B cell (primary cell): Measurements from ENCODE around the gene FAM227B. TPM values are rescaled to one million over a fixed set of nuclear protein-coding genes. Genes with fewer than 3 reads are reported as not detected.

Experiments
- ATAC-seq: fragments of 200-7000 bp; cut with Tn5 transposase; one replicate; pipeline ENCODE4 v1.10.0; 2021; ENCODE audit warnings: low read depth, mild to moderate bottlenecking, moderate number of reproducible peaks, moderate library complexity
- CTCF ChIA-PET: fragments of 350-600 bp; sonication (Branson Sonifier 250); formaldehyde crosslinking; loops from one replicate; lab custom pipeline; 2021; ENCODE audit warnings: antibody characterized with exemption, inconsistent platforms; lab: Charles Lee
- POLR2A ChIA-PET: fragments of 350-600 bp; sonication (Branson Sonifier 250); formaldehyde crosslinking; loops from one replicate; lab custom pipeline; 2021; ENCODE audit warnings: antibody characterized with exemption; lab: Charles Lee
- DNase-seq: peaks from one replicate; pipeline ENCODE4 v3.0.0; 2013
- H2AFZ ChIP-seq: 2 replicates; pipeline ENCODE4 v1.6.1; 2012; ENCODE audit warnings: mild to moderate bottlenecking, low read depth, low read length; ENCODE audit not compliant: insufficient read depth, poor library complexity, severe bottlenecking
- H3K27ac ChIP-seq, 2 donors: 1 replicate in 1 of 2; 2 replicates in 1 of 2; pipeline ENCODE4 v1.5.1; 2012 to 2013; ENCODE audit warnings: low read length in 2 of 2, mild to moderate bottlenecking in 2 of 2, moderate library complexity in 1 of 2
- H3K27me3 ChIP-seq, 4 experiments: fragments of 200-600 bp in 1 of 4; sonication (generic) in 1 of 4; replicated peaks in 1 of 4; 1 replicate in 2 of 4; 2 replicates in 2 of 4; pipeline versions ENCODE4 v1.6.1 to v1.7.0; 2013 to 2016; ENCODE audit warnings: low read length in 3 of 4, mild to moderate bottlenecking in 2 of 4, mixed read lengths in 1 of 4, moderate library complexity in 1 of 4; ENCODE audit not compliant: insufficient read depth in 4 of 4, control insufficient read depth in 3 of 4; ENCODE audit errors: control extremely low read depth in 1 of 4
- H3K36me3 ChIP-seq, 2 experiments: replicated peaks in 1 of 2; 1 replicate in 1 of 2; 2 replicates in 1 of 2; pipeline versions ENCODE4 v1.6.1 to v1.7.1; 2013; ENCODE audit warnings: low read length in 1 of 2; ENCODE audit not compliant: insufficient read depth in 2 of 2, control insufficient read depth in 1 of 2; ENCODE audit errors: control extremely low read depth in 1 of 2, extremely low read depth in 1 of 2
- H3K4me1 ChIP-seq, 2 donors: fragments of 200-600 bp in 1 of 2; sonication (generic) in 1 of 2; 1 replicate in 1 of 2; 2 replicates in 1 of 2; pipeline versions ENCODE4 v1.5.1 to v1.6.1; 2013 to 2017; ENCODE audit warnings: low read length in 2 of 2; ENCODE audit not compliant: control insufficient read depth in 2 of 2, insufficient read depth in 2 of 2
- H3K4me2 ChIP-seq: replicated peaks from 2 replicates; pipeline ENCODE3; 2012; ENCODE audit warnings: mild to moderate bottlenecking, low read depth, low read length; ENCODE audit not compliant: poor library complexity, severe bottlenecking
- H3K4me3 ChIP-seq, 5 experiments: fragments of 200-600 bp in 1 of 5; sonication (generic) in 1 of 5; 1 replicate in 3 of 5; 2 replicates in 2 of 5; pipeline versions ENCODE4 v1.5.1 to v1.7.0; 2011 to 2016; ENCODE audit warnings: low read length in 4 of 5, mild to moderate bottlenecking in 4 of 5, low read depth in 2 of 5, control low read depth in 1 of 5, moderate library complexity in 1 of 5; ENCODE audit not compliant: insufficient read depth in 1 of 5; ENCODE audit errors: control extremely low read depth in 1 of 5, extremely low read depth in 1 of 5
- H3K79me2 ChIP-seq: fragments of 200-600 bp; sonication (generic); one replicate; pipeline ENCODE4 v1.6.0; 2016; ENCODE audit warnings: low read length; ENCODE audit not compliant: control insufficient read depth, insufficient read depth
- H3K9ac ChIP-seq: fragments of 200-600 bp; sonication (generic); 2 replicates; pipeline ENCODE4 v1.6.1; 2017; ENCODE audit warnings: mild to moderate bottlenecking, low read length, moderate library complexity
- H3K9me3 ChIP-seq, 3 donors: one replicate each; pipeline versions ENCODE4 v1.6.1 to v1.7.1; 2013; ENCODE audit warnings: low read length in 2 of 3; ENCODE audit not compliant: control insufficient read depth in 2 of 3, insufficient read depth in 1 of 3; ENCODE audit errors: control extremely low read depth in 1 of 3
- H4K20me1 ChIP-seq: 2 replicates; pipeline ENCODE4 v1.6.0; 2012; ENCODE audit warnings: mild to moderate bottlenecking, low read length; ENCODE audit not compliant: insufficient read depth, control insufficient read depth, poor library complexity, severe bottlenecking
- H3K27ac Mint-ChIP-seq: one replicate; pipeline ENCODE4 v1.8.0; 2021; ENCODE audit warnings: mixed read lengths
- H3K27me3 Mint-ChIP-seq: one replicate; pipeline ENCODE4 v1.8.0; 2021; ENCODE audit warnings: mixed read lengths
- H3K4me1 Mint-ChIP-seq: one replicate; pipeline ENCODE4 v1.8.0; 2021; ENCODE audit warnings: mixed read lengths
- H3K4me3 Mint-ChIP-seq: one replicate; pipeline ENCODE4 v1.8.0; 2021; ENCODE audit warnings: mixed read lengths
- H3K9me3 Mint-ChIP-seq: one replicate; pipeline ENCODE4 v1.8.0; 2022; ENCODE audit warnings: mixed read lengths; ENCODE audit not compliant: insufficient read depth
- CTCF ChIP-seq: fragments of 200-600 bp; IDR thresholded peaks from one replicate; pipeline ENCODE4 v1.8.0; 2022; ENCODE audit warnings: antibody characterized with exemption, mild to moderate bottlenecking
- EZH2 ChIP-seq: IDR thresholded peaks from 2 replicates; pipeline ENCODE4 v1.6.1; 2012; ENCODE audit warnings: borderline replicate concordance, low read depth, mild to moderate bottlenecking, moderate library complexity, low read length; ENCODE audit not compliant: insufficient read depth, poor library complexity, severe bottlenecking
- WGBS: methylation state at CpG from one replicate; pipeline ENCODE4 v1.1.5; 2013; ENCODE audit warnings: missing lambda C conversion rate; ENCODE audit not compliant: insufficient coverage; 5-methylcytosine and 5-hydroxymethylcytosine counted together
- intact Hi-C: fragments of 100-400 bp; cut with micrococcal nuclease; formaldehyde crosslinking; loops from one replicate; pipeline ENCODE4 v1.10.0; 2022
- polyA plus RNA-seq: library from polyadenylated mRNA; depleted of rRNA; stranded (reverse); fragments of >200 nt; gene quantifications from 2 replicates; pipeline ENCODE4 v1.2.3, GENCODE V29; 2012
- total RNA-seq, 2 donors: library from RNA; stranded (reverse); fragments of 120-200 nt in 1 of 2; gene quantifications; 1 replicate in 1 of 2; 2 replicates in 1 of 2; pipeline versions ENCODE4 v1.2.3 to v1.2.4, GENCODE V29; 2013 to 2022

Gene FAM227B
- total and polyA plus RNA-seq, 2 donors (not counting 1 experiment from before 2014, with no cell fraction given), result 5.6 to 8.9 TPM

- Histone ChIP-seq H3K27ac (no peak overlapping the region), H3K9ac (no peak overlapping the region), H3K79me2 (no peaks in the 10 kb centered on the region), H3K4me3 (no peak overlapping the region), H2AFZ (no peak overlapping the region), H3K4me1 (no peaks in the 10 kb centered on the region), H3K4me2 (no peak overlapping the region), H4K20me1 (no peaks in the 10 kb centered on the region), H3K9me3 (peaks cover 0 to 22% (median 6%) of the 10 kb centered on the region in 3 donors), H3K36me3 (no peaks in the 10 kb centered on the region), H3K27me3 (no peaks in the 10 kb centered on the region)
- no peak for TF ChIP-seq EZH2
- no peak for TF ChIP-seq CTCF
- ATAC-seq (no peak), DNase-seq (no peak)
- ChIA-PET CTCF (no interaction called here), POLR2A (no interaction called here)
- no peak overlapping the region for H3K4me3 Mint-ChIP-seq
- H3K27me3 Mint-ChIP-seq, result peaks cover 7% of the 10 kb centered on the region
- H3K4me1 Mint-ChIP-seq, result no peaks in the 10 kb centered on the region
- intact Hi-C loops, result no loop called here
- peaks cover 5% of the 10 kb centered on the region for H3K9me3 Mint-ChIP-seq
- no peak overlapping the region for H3K27ac Mint-ChIP-seq
- 83% methylated on average over 1 of the region's 1 CpG for WGBS
These were observed 36.1 kb upstream of the FAM227B start for GRCh38 chr15:49656734-49657133.

GRCh38 chr15:49652922-49653321 lies 32.3 kb upstream of the FAM227B start:
- Mint-ChIP-seq H3K4me1 (no peaks in the 10 kb centered on the region), H3K27me3 (peaks cover 7% of the 10 kb centered on the region), H3K27ac (no peak overlapping the region), H3K9me3 (peaks cover 5% of the 10 kb centered on the region), H3K4me3 (no peak overlapping the region)
- WGBS, result 100% methylated on average over 1 of the region's 1 CpG
- no peaks in the 10 kb centered on the region for H3K4me1 ChIP-seq
- intact Hi-C loops, result no loop called here
- ATAC-seq, result no peak
- H3K36me3 ChIP-seq, result no peaks in the 10 kb centered on the region
- no peak overlapping the region for H2AFZ ChIP-seq
- no peaks in the 10 kb centered on the region for H3K27me3 ChIP-seq
- no peak overlapping the region for H3K9ac ChIP-seq
- no peak overlapping the region for H3K4me2 ChIP-seq
- no peak for DNase-seq
- H3K27ac ChIP-seq, result no peak overlapping the region
- POLR2A ChIA-PET, result no interaction called here
- CTCF ChIA-PET, result no interaction called here
- no peaks in the 10 kb centered on the region for H4K20me1 ChIP-seq
- no peak overlapping the region for H3K4me3 ChIP-seq
- no peaks in the 10 kb centered on the region for H3K79me2 ChIP-seq
- H3K9me3 ChIP-seq, result peaks cover 0 to 22% (median 6%) of the 10 kb centered on the region in 3 donors
- no peak for TF ChIP-seq CTCF
- TF ChIP-seq EZH2, result no peak
